NCI-H2171 treated with DMSO at 0.1 percent for 48 hours (cell line): ENCODE measurements around the gene PTPRM.

Source experiments
- DNase-seq: peaks from one replicate; lab custom pipeline; 2025; lab: John Stamatoyannopoulos, UW

Gene PTPRM

GRCh38 chr18:7626922-7627440, 59.9 kb downstream of the PTPRM start:
- DNase-seq, result no peak

GRCh38 chr18:7629416-7629815, 62.3 kb downstream of the PTPRM start:
- DNase-seq, result no peak

- peak; percentile 39 for DNase-seq
These were observed 63.8 kb downstream of the PTPRM start for GRCh38 chr18:7630731-7631442.

GRCh38 chr18:7632152-7633098, 65.3 kb downstream of the PTPRM start:
- no peak for DNase-seq

GRCh38 chr18:7633171-7633570, 66.1 kb downstream of the PTPRM start:
- DNase-seq, result no peak

- DNase-seq, result no peak
These were observed 68.8 kb downstream of the PTPRM start for GRCh38 chr18:7635948-7636347.

- no peak for DNase-seq
These were observed 70.2 kb downstream of the PTPRM start for GRCh38 chr18:7637269-7637668.

GRCh38 chr18:7638321-7638720, 71.2 kb downstream of the PTPRM start:
- no peak for DNase-seq

GRCh38 chr18:7641813-7642212, 74.7 kb downstream of the PTPRM start:
- DNase-seq, result no peak

GRCh38 chr18:7642331-7642890, 75.3 kb downstream of the PTPRM start:
- DNase-seq, result no peak

GRCh38 chr18:7645756-7646155, 78.6 kb downstream of the PTPRM start:
- DNase-seq, result peak; percentile 44

- DNase-seq, result peak; percentile 43
These were observed 79.2 kb downstream of the PTPRM start for GRCh38 chr18:7646174-7646886.

GRCh38 chr18:7647500-7647899, 80.4 kb downstream of the PTPRM start:
- no peak for DNase-seq

GRCh38 chr18:7657050-7657449, 89.9 kb downstream of the PTPRM start:
- DNase-seq, result no peak

- DNase-seq, result no peak
These were observed 90.8 kb downstream of the PTPRM start for GRCh38 chr18:7657937-7658336.

- DNase-seq, result no peak
These were observed 91.6 kb downstream of the PTPRM start for GRCh38 chr18:7658701-7659100.

GRCh38 chr18:7661207-7661606, 94.1 kb downstream of the PTPRM start:
- no peak for DNase-seq

GRCh38 chr18:7662866-7663265, 95.8 kb downstream of the PTPRM start:
- no peak for DNase-seq

GRCh38 chr18:7663366-7664312, 96.5 kb downstream of the PTPRM start:
- no peak for DNase-seq

GRCh38 chr18:7666195-7666776, 99.2 kb downstream of the PTPRM start:
- DNase-seq, result no peak
